Adrenal gland (tissue), 5 donors: ENCODE results near the gene TTLL1.

ENCODE experiments used
- POLR2A ChIP-seq, 2 donors: fragments of 450-650 bp; IDR thresholded peaks; one replicate each; pipeline ENCODE4 v1.6.1; 2017; ENCODE audit warnings: antibody characterized with exemption in 2 of 2, mild to moderate bottlenecking in 2 of 2, moderate library complexity in 1 of 2
- TF ChIP-seq, protein P1 (sequence below), 6 experiments: fragments of 450-650 bp in 4 of 6; fragments of 200-600 bp in 2 of 6; sonication (generic) in 1 of 6; IDR thresholded peaks; 1 replicate in 5 of 6; 2 replicates in 1 of 6; pipeline versions ENCODE4 v1.5.1 to v1.8.0; 2016 to 2021; ENCODE audit warnings: antibody characterized with exemption in 6 of 6, mild to moderate bottlenecking in 2 of 6, moderate library complexity in 1 of 6
- donor health status: DM: no; HTN: no; CAD: no.

DNA sequence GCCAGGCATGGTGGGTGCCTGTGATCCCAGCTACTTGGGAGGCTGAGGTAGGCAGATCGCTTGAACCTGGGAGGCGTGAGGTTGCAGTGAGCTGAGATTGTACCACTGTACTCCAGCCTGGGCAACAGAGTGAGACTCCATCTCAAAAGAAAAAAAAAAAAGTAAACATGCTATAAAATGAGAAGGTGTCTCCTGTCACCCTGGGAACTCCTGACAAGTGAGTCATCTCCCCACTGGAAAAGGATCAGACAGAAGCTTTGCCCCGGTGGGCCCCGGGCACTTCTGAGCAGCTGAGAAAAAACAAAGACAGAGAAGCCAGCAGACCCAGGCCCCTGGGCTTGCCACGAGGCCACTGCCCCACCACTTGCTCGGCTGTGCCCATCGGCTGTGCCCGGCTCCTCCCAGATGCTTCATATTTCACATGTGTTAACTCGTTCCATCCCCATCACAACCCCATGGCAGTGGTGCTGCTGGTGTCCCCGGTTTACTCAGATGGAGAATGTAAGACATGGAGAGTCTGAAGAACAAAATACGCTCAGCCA is 22.3 kb downstream of the TTLL1 start:
- no peak for TF ChIP-seq POLR2A (IDR thresholded peaks at IDR 0.05)
- TF ChIP-seq, protein P1, sequence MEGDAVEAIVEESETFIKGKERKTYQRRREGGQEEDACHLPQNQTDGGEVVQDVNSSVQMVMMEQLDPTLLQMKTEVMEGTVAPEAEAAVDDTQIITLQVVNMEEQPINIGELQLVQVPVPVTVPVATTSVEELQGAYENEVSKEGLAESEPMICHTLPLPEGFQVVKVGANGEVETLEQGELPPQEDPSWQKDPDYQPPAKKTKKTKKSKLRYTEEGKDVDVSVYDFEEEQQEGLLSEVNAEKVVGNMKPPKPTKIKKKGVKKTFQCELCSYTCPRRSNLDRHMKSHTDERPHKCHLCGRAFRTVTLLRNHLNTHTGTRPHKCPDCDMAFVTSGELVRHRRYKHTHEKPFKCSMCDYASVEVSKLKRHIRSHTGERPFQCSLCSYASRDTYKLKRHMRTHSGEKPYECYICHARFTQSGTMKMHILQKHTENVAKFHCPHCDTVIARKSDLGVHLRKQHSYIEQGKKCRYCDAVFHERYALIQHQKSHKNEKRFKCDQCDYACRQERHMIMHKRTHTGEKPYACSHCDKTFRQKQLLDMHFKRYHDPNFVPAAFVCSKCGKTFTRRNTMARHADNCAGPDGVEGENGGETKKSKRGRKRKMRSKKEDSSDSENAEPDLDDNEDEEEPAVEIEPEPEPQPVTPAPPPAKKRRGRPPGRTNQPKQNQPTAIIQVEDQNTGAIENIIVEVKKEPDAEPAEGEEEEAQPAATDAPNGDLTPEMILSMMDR (IDR thresholded peaks at IDR 0.05), result no peak
